HG03196 (cell line): Measurements from ENCODE around the gene ZCCHC7.
"Not testable (repeated sequence)": the region's sequence is repeated elsewhere in the genome, so short reads cannot be mapped to it uniquely, and the experiment has no call there.

Experiments
- ATAC-seq: cut with Tn5 transposase; IDR thresholded peaks from one replicate; pipeline ENCODE4 v1.9.1; 2021; ENCODE audit not compliant: unreplicated experiment

The ZCCHC7 gene

DNA sequence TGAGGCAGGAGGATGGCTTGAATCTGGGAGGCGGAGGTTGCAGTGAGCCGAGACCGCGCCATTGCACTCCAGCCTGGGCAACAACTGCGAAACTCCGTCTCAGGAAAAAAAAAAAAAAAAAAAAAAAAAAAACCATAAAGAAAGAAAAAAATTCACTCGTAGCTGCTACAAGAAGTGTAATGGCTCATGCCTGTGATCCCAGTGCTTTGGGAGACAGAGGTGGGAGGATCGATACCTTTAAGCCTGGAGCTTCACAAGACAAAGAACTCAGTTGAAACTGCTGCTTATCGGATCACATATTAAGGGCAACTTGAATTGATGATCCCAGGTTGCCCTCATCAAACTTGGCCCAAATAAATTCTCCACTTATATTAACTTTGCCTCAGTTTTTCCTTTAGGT lies 1.0 kb upstream of the ZCCHC7 start:
- no peak for ATAC-seq

DNA sequence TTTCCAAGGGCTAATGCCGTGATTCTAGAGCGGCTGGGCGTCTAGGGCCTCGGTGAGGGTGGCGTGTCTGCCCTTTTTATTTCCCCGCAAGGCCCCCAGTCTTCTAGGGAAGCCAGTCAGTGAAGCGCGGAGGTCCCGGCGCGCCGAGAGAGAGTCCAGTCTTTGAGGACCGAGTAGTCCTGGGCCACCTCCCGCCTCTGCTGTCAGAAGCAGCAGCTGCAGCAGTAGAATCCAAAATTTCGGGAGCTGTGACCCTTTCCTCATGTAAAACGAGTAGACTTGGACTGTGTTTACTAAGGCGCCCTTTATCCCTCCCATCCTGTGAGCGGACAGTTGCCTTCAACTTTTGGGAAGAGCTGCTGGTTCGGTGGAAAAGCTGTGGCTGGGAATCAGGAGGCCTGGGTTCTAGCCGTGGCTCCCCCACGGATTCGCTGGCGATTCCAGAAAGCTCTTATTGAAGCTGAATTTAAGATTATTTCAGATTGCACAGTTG lies 515 bp downstream of the ZCCHC7 start:
- peak; percentile 25 for ATAC-seq

DNA sequence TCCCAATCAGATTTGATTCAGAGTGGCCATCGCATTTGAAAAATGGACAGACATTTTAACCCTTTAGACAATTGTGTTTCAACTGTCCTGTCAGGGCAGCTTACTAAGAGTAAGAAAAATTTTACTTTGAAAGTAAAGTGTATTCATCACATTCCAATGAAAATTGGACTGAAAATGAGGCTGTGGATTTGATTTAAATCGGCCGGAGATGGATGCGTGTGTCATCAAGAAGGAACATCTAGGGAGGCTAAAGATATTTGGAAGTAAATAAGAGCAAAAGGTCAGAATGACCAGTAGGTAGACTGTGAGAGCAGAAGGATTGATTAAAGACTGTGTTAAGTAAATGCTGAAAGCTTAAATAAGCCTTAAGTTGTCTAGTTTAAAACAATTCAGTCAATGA lies 1.5 kb downstream of the ZCCHC7 start:
- no peak for ATAC-seq

DNA sequence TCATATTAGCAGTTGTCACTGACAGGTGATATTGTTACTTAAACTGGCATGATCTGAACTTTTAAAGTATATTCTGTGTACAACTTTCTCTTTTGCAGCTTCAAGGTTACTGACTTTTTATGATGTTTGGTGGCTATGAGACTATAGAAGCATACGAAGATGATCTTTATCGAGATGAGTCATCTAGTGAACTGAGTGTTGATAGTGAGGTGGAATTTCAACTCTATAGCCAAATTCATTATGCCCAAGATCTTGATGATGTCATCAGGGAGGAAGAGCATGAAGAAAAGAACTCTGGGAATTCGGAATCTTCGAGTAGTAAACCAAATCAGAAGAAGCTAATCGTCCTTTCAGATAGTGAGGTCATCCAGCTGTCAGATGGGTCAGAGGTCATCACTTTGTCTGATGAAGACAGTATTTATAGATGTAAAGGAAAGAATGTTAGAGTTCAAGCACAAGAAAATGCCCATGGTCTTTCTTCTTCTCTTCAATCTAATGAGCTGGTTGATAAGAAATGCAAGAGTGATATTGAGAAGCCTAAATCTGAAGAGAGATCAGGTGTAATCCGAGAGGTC lies 5.9 kb downstream of the ZCCHC7 start:
- ATAC-seq = no peak

DNA sequence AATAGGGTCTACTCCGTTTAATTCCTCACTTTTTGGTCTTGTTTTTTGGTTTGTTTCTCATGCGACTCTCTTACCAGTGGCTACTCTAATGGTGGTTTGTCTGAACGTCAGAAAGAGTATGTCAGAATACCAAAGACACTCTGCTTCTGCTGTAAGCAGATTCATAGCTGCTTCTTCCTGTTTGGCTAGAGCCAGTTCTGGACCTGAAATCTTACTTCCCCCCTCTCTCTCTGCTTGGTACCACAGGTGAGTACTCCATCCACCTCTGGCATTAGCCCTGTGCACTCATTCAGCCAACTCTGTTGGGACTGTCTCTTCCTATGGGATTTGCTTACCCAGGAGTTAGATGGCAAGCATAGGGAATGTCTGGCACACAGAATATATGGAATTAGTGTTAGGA lies 6.6 kb downstream of the ZCCHC7 start:
- ATAC-seq = no peak

DNA sequence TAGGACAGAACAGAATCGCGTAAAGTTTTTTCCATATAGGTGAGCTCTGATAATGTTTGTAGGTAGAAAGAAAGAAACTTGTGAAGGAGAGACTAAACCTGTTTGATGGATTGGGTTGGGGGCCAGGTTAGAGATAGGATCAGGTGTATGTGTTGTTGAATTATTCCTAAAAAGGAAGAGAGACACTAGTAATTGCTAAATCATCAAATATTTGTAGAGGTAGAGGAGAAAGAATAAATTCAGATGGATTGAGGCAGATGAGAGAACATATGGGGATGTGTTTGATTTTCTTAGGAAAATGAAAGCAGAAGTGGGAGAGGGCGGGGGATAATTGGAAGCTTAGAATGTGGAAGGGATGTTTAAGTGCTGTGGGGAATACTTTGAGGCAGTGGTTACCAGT lies 7.7 kb downstream of the ZCCHC7 start:
- no peak for ATAC-seq

DNA sequence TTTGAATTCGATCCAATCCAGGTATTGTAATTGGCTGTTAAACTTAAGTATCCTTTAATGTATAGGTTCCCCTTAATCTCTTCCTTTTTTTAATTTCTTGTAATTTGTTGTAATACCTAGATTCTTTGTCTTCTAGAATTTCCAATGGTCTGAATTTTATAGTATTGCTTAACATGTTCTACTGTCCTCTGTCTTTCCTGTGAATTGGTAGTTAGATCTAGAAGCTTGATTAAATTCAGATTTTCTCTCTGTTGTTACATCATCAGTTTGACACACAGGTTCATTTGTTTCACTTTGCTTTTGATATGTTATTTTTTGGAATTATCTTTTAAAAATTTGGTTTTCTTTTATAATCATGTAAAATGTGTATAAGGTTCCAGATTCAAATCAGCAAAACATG lies 13.8 kb downstream of the ZCCHC7 start:
- no peak for ATAC-seq

DNA sequence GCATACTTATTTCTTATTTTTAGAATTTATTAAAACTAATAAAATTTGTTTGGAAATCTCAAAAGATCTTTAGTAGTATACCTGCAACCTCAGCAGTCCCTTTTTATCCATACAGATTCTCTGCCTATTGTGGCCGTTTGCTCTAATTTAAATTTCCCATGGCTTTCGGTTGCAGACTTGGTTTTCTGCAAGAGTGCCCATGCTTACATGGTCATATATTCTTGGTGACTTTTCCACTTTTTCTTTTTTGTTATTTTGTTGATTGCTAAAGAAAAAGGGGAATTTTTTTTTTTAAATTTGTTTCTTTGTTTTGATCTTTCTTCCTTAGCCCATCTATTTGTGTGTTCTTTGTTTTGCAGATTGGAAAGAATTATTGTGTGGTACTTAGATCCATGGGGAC lies 20.6 kb downstream of the ZCCHC7 start:
- no peak for ATAC-seq

DNA sequence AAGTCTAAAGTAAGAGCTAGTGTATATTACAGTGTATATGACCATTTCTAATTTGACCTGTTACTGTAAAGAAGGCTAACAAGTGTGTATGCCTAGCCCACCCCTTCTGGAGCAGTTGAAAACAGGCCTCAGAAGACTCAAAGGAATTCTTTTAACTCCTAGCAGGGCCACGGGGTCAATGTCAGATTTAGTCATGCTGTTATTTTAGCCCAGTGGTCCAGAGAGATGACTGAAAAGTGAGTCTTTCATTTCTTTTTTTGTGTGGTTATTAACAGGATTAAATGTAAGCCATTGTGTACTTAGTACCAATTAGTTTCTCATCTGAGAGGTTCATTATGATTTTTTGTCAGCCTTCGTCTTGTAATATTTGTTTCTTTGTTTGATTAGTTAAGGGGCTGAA lies 24.4 kb downstream of the ZCCHC7 start:
- ATAC-seq = no peak

DNA sequence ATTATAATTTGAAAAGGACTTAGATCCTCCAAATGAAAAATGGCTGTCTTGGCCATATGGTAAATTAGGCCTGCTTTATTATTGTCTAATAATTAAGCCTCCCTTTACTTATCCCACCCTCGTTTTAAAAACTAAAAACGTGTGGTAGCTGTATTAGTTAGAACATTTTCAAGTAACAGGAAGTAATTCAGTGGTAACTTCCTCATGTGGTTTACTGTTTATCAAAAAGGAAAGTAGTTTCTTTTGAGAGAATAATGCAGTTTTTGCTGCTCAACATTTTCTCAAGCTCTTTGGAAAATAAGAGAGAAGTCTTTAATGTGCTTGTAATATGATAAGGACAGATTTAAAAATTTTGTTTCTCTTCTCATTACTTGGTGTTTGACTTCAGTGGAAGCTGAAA lies 26.0 kb downstream of the ZCCHC7 start:
- ATAC-seq = peak; percentile 49

DNA sequence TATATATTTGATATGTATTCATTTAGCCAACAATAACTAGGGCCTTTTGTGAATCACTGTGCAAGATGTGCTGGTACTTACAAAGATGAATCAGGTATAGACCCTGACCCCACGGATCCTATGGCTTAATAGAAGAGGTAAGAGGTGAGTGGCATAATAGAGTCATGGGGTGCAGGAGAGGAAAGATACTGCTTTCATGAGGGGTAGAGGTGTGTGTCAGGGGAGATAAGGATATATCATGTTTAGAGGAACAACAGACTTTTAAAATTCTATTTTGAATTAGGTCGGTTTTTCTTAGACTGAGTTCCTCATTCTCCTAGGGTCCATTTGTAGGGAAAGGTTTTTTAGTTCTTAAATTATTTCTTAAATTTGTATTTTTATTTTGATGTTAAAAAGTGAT lies 27.8 kb downstream of the ZCCHC7 start:
- ATAC-seq = no peak

DNA sequence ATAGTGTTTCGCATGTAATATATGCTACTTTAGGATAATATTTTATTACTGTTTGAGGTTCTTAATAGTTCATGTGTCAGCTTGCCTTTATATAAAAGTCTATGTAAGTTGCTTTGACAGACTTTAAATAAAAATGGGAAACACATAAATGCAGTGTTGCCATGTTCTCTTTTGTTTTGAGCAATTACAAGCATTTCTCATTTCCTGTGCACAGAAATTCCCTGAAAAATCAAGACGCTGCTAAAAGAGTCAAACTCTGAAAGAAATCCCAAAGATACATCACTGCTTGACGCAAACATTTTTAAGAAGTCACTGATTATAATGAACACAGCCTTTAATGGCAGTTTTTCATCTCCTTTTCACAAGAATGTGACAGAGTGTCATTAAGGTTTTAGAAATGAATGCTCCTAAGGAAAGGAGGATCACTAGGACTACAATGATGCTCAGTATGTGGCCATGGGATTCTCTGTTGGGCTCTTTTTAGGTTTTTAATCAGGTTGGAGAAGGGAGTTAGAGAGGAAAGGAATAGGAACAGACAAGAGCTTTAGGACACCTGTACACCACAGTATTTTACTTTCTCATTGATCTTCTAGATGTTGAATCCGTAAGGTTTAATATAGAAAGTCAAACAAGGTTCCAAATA lies 29.4 kb downstream of the ZCCHC7 start:
- ATAC-seq = no peak

DNA sequence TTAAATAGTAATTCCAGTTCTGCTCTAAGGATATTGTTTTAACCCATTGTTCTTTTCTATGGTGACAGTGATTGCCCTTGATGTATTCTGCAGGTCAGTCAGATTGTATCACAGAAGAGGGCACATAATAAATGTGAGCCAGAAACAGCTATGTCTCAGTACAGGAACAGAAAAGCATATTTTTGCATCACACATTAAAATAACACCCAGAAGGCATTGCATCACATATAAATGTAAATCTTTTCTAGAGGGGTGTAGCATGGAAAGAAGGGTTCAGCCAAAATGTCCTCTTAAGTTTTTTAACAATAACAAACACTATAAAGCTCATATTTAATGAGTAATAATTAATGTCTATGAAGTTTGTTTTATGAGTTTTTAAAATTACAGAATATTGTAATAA lies 30.0 kb downstream of the ZCCHC7 start:
- no peak for ATAC-seq

DNA sequence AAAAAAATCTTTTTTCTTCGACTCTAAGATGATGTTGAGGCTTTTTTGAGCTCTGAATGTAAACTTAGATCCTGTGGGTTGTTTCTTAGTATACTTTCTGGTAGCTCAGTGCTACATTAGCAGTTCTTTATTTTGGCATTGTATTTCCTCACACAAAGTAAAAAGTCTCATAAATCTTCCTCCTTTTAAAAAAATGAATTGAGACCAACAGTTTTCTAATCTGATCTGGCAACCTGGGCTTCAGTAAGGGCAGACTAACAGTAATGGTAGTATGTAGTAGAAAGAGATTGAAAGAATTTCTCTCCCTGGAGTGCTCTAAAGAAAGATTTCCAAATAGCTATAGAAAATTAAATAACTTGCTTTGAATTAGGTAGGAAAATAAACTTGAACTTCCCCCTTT lies 31.4 kb downstream of the ZCCHC7 start:
- no peak for ATAC-seq

DNA sequence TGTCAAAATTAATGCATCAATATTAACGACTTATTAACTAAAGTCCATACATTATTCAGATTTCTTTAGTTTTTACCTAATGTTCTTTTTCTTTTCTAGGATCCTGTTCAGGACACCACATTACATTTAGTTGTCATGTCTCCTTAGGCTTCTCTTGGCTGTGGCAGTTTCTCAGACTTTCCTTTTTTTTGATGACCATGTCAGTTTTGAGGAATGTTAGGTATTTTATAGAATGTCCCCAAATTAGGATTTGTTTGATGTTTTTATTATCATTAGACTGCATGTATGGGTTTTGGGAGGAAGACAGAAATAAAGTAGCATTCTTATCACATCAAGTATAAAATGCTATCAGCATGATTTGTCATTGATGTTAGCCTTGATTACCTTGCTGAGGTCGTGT lies 32.0 kb downstream of the ZCCHC7 start:
- ATAC-seq = no peak

DNA sequence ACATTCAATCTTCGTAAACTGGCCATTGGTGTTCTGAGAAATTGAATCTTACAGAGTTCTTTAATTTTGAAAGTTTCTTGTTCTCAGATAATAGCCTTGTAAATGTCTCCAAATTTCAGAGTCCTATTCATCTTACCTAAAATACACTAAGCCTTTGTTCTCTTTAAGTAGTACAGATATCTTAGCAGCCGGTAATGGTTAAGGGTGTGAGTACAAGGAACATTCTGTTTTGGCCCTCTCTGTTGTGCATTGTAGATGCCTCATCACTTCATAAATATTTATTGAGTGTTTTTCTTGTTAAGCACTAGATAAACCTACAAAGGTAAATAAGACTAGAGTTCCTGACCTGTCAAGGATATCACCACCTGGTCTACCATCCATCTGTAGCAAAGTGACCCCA lies 35.2 kb downstream of the ZCCHC7 start:
- ATAC-seq = no peak

DNA sequence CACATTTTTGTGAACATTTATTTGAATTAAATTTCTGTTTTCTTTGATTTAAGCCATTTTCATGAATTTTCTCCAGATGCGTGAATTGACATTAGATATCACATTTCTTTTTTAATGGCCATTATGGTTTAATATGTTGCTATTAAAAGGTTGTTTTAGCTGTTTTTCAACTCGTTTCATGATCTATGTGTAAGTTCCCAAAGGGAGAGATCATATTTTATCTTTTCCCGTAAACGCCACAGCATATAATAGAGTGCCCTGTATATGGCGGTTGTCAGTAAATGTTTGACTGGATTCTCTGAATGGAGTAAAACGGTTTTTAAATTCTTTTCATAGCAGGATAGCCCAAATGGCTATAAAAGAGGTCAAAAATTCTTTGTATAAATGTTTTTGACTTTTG lies 35.8 kb downstream of the ZCCHC7 start:
- no peak for ATAC-seq

DNA sequence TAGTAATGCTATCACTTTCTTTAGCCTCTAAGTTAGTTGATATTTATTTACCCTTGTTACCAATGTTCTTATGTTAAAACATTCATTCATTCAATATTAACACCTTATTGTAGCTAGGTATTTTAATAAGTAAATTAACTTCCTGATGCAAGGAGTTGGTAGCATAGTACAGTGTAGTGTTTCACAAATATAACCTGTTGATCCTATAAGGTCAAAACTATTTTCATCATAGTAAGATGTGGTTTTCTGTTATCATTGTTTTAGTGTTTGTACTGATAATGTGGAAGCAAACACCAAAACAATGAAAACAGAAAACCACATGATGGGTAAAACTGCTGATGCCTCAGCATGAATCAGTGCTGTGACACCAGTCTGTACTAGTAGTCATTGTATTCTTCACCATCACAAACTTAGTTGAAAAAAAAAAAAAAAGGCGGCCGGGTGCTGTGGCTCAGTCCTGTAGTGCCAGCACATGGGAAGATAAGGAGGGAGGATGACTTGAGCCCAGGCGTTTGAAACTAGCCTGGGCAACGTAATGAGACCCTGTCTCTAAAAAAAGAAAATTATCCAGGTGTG lies 36.5 kb downstream of the ZCCHC7 start:
- no peak for ATAC-seq

DNA sequence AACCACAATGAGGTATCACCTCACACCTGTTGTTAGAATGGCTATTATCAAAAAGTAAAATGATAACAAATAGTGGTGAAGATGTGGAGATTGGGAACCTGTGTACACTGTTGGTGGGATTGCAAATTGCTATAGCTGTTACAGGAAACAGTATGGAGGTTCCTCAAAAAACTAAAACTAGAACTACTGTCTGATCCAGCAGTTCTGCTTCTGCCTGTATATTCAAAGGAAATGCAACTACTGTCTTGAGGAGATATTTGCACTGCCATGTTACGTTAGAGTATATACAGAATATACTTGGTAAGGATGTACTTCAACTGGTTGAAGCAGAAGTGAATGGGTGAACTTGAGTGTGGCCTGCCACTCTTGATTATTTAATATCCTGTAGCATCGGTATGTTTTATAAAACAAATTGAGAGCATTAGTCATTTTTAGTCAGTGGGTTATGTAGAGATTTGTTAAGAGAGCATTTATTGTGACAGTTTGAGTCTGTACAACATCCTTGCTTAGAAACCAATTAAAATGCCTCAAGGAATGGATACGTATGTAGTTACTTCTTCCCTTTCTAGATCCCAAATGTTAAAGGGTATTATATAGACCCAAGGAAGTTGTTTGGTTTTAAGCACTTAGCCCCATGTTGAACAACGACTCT lies 37.5 kb downstream of the ZCCHC7 start:
- no peak for ATAC-seq

DNA sequence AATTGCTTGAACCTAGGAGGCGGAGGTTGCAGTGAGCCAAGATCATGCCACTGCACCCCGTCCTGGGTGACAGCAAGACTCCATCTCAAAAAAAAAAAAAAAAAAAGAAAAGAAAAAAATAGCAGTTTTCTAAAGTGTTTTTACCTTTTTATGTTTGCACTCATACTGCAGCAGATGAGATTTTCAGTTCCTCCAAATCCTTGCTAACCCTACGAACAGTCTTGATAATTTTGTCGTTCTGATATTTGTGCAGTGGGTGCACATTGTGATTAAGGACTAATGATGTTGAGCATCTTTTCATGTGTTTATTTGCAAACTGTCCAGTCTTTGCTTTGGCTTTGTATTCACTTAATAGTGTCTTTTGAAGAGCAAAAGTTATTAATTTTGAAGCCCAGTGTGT lies 42.9 kb downstream of the ZCCHC7 start:
- ATAC-seq = no peak

DNA sequence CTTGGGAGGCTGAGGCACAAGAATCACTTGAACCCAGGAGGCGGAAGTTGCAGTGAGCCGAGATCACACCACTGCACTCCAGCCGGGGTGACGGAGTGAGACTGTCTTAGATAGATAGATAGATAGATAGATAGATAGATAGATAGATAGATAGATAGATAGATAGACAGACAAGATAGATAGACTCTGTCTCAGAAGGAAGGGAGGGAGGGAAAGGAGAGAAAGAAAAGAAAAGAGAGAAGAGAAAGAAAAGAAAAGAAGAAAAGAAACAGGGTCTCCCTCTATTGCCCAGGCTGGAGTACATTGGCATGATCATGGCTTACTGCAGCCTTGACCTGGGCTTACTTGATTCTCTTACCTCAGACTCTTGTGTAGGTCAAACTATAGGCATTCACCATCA lies 44.0 kb downstream of the ZCCHC7 start:
- ATAC-seq = not testable (repeated sequence)

DNA sequence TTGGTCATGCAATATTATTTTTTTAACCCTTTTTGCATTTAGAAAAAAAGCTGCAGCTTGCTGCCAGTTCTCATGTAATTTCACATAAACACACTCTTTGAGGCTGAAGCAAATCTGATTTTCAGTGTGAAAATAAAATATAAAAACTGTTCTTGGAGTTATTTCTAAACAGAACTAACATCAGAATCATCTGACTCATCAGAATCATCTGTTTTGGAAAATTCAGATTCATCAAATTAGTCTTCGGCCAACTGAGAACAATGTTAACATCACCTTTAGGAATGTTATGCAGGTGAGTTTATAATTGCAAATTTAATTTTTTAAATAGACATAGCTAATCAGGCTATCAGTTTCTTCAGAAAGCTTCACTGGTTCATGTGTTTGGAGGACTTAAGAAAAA lies 45.3 kb downstream of the ZCCHC7 start:
- no peak for ATAC-seq
